Measurements from ENCODE around the gene FOXP1.

The FOXP1 gene

DNA sequence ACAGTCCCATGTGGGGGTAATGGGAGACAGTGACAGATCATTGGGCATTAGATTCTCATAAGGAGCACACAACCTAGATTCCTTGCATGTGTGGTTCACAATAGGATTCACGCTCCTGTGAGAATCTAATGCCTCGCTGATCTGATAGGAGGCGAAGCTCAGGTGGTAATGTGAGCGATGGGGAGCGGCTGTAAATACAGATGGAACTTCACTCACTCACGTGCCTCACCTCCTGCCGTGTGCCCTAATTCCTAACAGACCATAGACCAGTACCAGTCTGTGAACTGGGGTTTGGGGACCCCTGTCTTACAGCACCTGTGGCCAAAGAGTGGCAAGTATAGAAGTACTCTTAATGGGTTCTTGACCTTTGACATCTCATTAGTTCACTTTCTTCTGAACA, 554.7 kb downstream of the FOXP1 start:
- no peaks in the 10 kb centered on the region for H3K9me3 ChIP-seq (ENCODE audit: insufficient read depth, low read depth, low read length)
- no peak overlapping the region for H2BK120ac ChIP-seq (ENCODE audit: insufficient read depth, low read length, poor library complexity)
- no peaks in the 10 kb centered on the region for H3K36me3 ChIP-seq (ENCODE audit: control insufficient read depth in 1 of 2, insufficient read depth in 2 of 2, low read length in 2 of 2)
- no peaks in the 10 kb centered on the region for H3K79me1 ChIP-seq (ENCODE audit: low read length)
- H3K27ac ChIP-seq (ENCODE audit: low read depth, low read length): no peak overlapping the region
- H2AFZ ChIP-seq (ENCODE audit: insufficient read depth, low read length, poor library complexity): no peak overlapping the region
- H4K12ac ChIP-seq (ENCODE audit: low read depth, low read length): no peak overlapping the region
- H3K4ac ChIP-seq (ENCODE audit: low read depth, low read length): no peak overlapping the region
- peaks cover 3 to 5% of the 10 kb centered on the region in 2 experiments for H3K4me1 ChIP-seq (ENCODE audit: control insufficient read depth in 1 of 2, insufficient read depth in 2 of 2, low read length in 2 of 2)
- H3K14ac ChIP-seq (ENCODE audit: low read length): no peak overlapping the region
- no CpG with 5 or more reads among the region's 7 CpGs for WGBS (ENCODE audit: extremely low coverage, insufficient coverage, insufficient read length)
- H4K8ac ChIP-seq (ENCODE audit: low read depth, low read length): no peak overlapping the region
- H2BK5ac ChIP-seq (ENCODE audit: low read depth, low read length, poor library complexity): no peak overlapping the region
- H3K18ac ChIP-seq (ENCODE audit: low read length): no peak overlapping the region
- no peak overlapping the region for H3K4me3 ChIP-seq (ENCODE audit: low read depth, low read length)
- H2BK12ac ChIP-seq (ENCODE audit: low read length): no peak overlapping the region
- H4K91ac ChIP-seq (ENCODE audit: low read depth, low read length): no peak overlapping the region
- H3K9ac ChIP-seq (ENCODE audit: low read length): no peak overlapping the region
- DNase-seq: no peak
- H2AK5ac ChIP-seq (ENCODE audit: low read length): no peak overlapping the region
- no peaks in the 10 kb centered on the region for H3K79me2 ChIP-seq (ENCODE audit: control insufficient read depth, insufficient read depth, low read length, poor library complexity)
- no peak overlapping the region for H3K23ac ChIP-seq (ENCODE audit: low read length)
- no peak overlapping the region for H3K4me2 ChIP-seq (ENCODE audit: low read length)
- no peaks in the 10 kb centered on the region for H3K27me3 ChIP-seq (ENCODE audit: insufficient read depth, low read length)

DNA sequence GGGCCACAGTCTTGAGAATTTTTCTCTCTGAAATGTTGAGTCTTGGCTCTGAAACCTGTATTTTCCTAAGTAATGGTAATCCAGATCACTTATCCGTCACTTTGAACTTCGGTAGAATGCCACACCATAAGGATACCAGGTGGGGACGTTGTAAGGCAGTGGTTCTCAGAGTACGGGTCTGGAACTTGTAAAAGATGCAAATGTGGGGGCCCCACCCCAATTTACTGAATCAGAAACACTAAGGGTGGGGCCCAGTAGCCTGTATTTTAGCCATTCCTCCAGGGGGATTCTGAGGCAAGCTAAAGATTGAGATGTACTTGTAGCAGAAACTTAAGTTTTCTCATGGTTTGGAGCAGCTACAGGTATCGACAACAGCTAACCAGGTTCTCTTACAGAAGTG, 555.3 kb downstream of the FOXP1 start:
- Histone ChIP-seq H4K12ac (ENCODE audit: low read depth, low read length) (no peak overlapping the region), H3K18ac (ENCODE audit: low read length) (no peak overlapping the region), H3K9me3 (ENCODE audit: insufficient read depth, low read depth, low read length) (no peaks in the 10 kb centered on the region), H3K27ac (ENCODE audit: low read depth, low read length) (no peak overlapping the region), H3K4me2 (ENCODE audit: low read length) (no peak overlapping the region), H3K79me2 (ENCODE audit: control insufficient read depth, insufficient read depth, low read length, poor library complexity) (no peaks in the 10 kb centered on the region), H2AK5ac (ENCODE audit: low read length) (no peak overlapping the region), H2AFZ (ENCODE audit: insufficient read depth, low read length, poor library complexity) (no peak overlapping the region), H3K23ac (ENCODE audit: low read length) (no peak overlapping the region), H3K4me3 (ENCODE audit: low read depth, low read length) (no peak overlapping the region), H2BK5ac (ENCODE audit: low read depth, low read length, poor library complexity) (no peak overlapping the region), H3K4ac (ENCODE audit: low read depth, low read length) (no peak overlapping the region), H3K9ac (ENCODE audit: low read length) (no peak overlapping the region), H2BK120ac (ENCODE audit: insufficient read depth, low read length, poor library complexity) (no peak overlapping the region), H2BK12ac (ENCODE audit: low read length) (no peak overlapping the region), H3K14ac (ENCODE audit: low read length) (no peak overlapping the region), H3K36me3 (ENCODE audit: control insufficient read depth in 1 of 2, insufficient read depth in 2 of 2, low read length in 2 of 2) (no peaks in the 10 kb centered on the region), H4K8ac (ENCODE audit: low read depth, low read length) (no peak overlapping the region), H3K4me1 (ENCODE audit: control insufficient read depth in 1 of 2, insufficient read depth in 2 of 2, low read length in 2 of 2) (peaks cover 0 to 2% of the 10 kb centered on the region in 2 experiments), H3K79me1 (ENCODE audit: low read length) (no peaks in the 10 kb centered on the region), H4K91ac (ENCODE audit: low read depth, low read length) (no peak overlapping the region), H3K27me3 (ENCODE audit: insufficient read depth, low read length) (no peaks in the 10 kb centered on the region)
- no peak for DNase-seq
- WGBS (ENCODE audit: extremely low coverage, insufficient coverage, insufficient read length): no CpG with 5 or more reads among the region's 5 CpGs

DNA sequence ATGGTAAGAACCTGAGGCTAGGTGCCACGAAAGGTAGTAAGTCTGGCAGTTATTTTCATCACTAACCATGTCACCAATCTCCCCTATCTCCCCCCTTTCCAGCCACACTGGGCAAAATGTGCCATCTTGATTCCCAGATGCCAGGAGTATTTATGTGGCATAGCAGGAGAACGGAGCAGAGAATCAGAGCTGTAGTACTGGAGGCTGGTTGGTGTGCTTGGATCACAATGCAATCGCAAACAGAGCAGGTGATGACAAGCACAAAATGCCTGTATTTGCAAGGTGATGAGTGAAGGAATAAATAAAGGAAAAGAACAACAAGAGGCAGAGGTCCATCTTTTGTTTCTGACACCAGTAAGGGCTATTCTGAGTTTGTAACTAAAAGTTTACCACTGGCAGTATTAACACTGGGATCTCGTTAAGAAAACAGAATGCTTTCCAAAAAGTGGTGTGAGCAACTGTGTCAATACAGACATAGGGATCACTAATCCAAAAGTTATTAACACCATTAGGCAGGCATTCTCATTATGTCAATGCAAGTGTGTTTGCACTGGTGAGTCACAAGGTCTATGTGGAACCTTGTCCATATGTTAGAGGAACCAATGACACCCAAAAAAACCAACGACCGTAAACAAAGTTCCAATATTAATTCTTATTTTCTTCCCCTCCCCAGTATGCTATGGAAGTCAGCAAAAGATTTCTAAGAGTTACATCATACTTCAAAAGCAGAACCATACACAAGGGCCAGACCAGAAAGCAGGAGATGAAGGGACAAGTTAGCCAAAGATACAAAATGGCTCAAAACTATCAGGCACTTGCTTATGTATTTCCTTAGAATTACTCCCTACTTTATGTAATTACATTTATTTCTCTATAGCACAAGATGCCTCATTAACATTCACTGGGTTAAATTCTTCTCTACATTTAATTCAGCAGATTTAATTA, 556.6 kb downstream of the FOXP1 start:
- peaks cover 0 to 1% of the 10 kb centered on the region in 2 experiments for H3K4me1 ChIP-seq (ENCODE audit: control insufficient read depth in 1 of 2, insufficient read depth in 2 of 2, low read length in 2 of 2)
- H3K9ac ChIP-seq (ENCODE audit: low read length): no peak overlapping the region
- H3K79me1 ChIP-seq (ENCODE audit: low read length): no peaks in the 10 kb centered on the region
- WGBS (ENCODE audit: extremely low coverage, insufficient coverage, insufficient read length): no CpG with 5 or more reads among the region's 6 CpGs
- no peak overlapping the region for H3K23ac ChIP-seq (ENCODE audit: low read length)
- no peak overlapping the region for H2BK12ac ChIP-seq (ENCODE audit: low read length)
- H3K79me2 ChIP-seq (ENCODE audit: control insufficient read depth, insufficient read depth, low read length, poor library complexity): no peaks in the 10 kb centered on the region
- H3K36me3 ChIP-seq (ENCODE audit: control insufficient read depth in 1 of 2, insufficient read depth in 2 of 2, low read length in 2 of 2): no peaks in the 10 kb centered on the region
- H2BK5ac ChIP-seq (ENCODE audit: low read depth, low read length, poor library complexity): no peak overlapping the region
- H3K27ac ChIP-seq (ENCODE audit: low read depth, low read length): no peak overlapping the region
- no peak overlapping the region for H2AFZ ChIP-seq (ENCODE audit: insufficient read depth, low read length, poor library complexity)
- DNase-seq: peak in 1 of 2 donors; percentile 6
- no peak overlapping the region for H3K4me3 ChIP-seq (ENCODE audit: low read depth, low read length)
- H2AK5ac ChIP-seq (ENCODE audit: low read length): no peak overlapping the region
- H3K4me2 ChIP-seq (ENCODE audit: low read length): no peak overlapping the region
- H3K14ac ChIP-seq (ENCODE audit: low read length): no peak overlapping the region
- H4K8ac ChIP-seq (ENCODE audit: low read depth, low read length): no peak overlapping the region
- H2BK120ac ChIP-seq (ENCODE audit: insufficient read depth, low read length, poor library complexity): no peak overlapping the region
- no peaks in the 10 kb centered on the region for H3K27me3 ChIP-seq (ENCODE audit: insufficient read depth, low read length)
- H4K91ac ChIP-seq (ENCODE audit: low read depth, low read length): peak overlapping the region; percentile 27
- no peak overlapping the region for H3K4ac ChIP-seq (ENCODE audit: low read depth, low read length)
- H3K9me3 ChIP-seq (ENCODE audit: insufficient read depth, low read depth, low read length): no peaks in the 10 kb centered on the region
- H3K18ac ChIP-seq (ENCODE audit: low read length): no peak overlapping the region
- H4K12ac ChIP-seq (ENCODE audit: low read depth, low read length): no peak overlapping the region

DNA sequence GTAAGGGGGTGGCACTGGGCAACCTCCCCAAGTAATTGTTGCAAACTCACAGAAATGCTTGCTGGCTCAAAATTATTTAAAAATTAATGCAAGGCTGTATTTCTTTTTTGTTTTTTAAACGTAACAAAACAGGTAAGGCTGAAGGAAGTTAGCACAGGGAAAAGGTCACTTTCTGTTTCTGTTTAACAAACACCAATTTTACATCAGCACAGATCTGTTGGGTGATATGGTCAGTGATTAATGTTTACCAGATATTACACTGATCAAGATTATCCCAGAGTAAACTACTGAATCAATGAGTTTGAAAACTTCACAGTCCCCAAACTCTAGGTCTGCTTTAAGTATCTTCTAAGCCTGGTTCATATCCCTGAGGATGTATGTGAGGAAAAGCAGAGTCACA, 558.0 kb downstream of the FOXP1 start:
- no peaks in the 10 kb centered on the region for H3K4me1 ChIP-seq (ENCODE audit: control insufficient read depth in 1 of 2, insufficient read depth in 2 of 2, low read length in 2 of 2)
- no peak overlapping the region for H2BK120ac ChIP-seq (ENCODE audit: insufficient read depth, low read length, poor library complexity)
- H2AK5ac ChIP-seq (ENCODE audit: low read length): no peak overlapping the region
- no peak overlapping the region for H2AFZ ChIP-seq (ENCODE audit: insufficient read depth, low read length, poor library complexity)
- H3K36me3 ChIP-seq (ENCODE audit: control insufficient read depth in 1 of 2, insufficient read depth in 2 of 2, low read length in 2 of 2): no peaks in the 10 kb centered on the region
- no peak overlapping the region for H2BK5ac ChIP-seq (ENCODE audit: low read depth, low read length, poor library complexity)
- no peak overlapping the region for H3K4ac ChIP-seq (ENCODE audit: low read depth, low read length)
- H3K9me3 ChIP-seq (ENCODE audit: insufficient read depth, low read depth, low read length): no peaks in the 10 kb centered on the region
- H4K91ac ChIP-seq (ENCODE audit: low read depth, low read length): no peak overlapping the region
- H3K4me2 ChIP-seq (ENCODE audit: low read length): no peak overlapping the region
- no peak overlapping the region for H3K9ac ChIP-seq (ENCODE audit: low read length)
- H2BK12ac ChIP-seq (ENCODE audit: low read length): no peak overlapping the region
- DNase-seq: no peak
- no CpG with 5 or more reads among the region's 1 CpG for WGBS (ENCODE audit: extremely low coverage, insufficient coverage, insufficient read length)
- no peak overlapping the region for H3K14ac ChIP-seq (ENCODE audit: low read length)
- H3K79me1 ChIP-seq (ENCODE audit: low read length): no peaks in the 10 kb centered on the region
- no peaks in the 10 kb centered on the region for H3K27me3 ChIP-seq (ENCODE audit: insufficient read depth, low read length)
- H3K18ac ChIP-seq (ENCODE audit: low read length): no peak overlapping the region
- no peak overlapping the region for H4K12ac ChIP-seq (ENCODE audit: low read depth, low read length)
- H3K27ac ChIP-seq (ENCODE audit: low read depth, low read length): no peak overlapping the region
- no peak overlapping the region for H4K8ac ChIP-seq (ENCODE audit: low read depth, low read length)
- no peak overlapping the region for H3K23ac ChIP-seq (ENCODE audit: low read length)
- H3K79me2 ChIP-seq (ENCODE audit: control insufficient read depth, insufficient read depth, low read length, poor library complexity): no peaks in the 10 kb centered on the region
- H3K4me3 ChIP-seq (ENCODE audit: low read depth, low read length): no peak overlapping the region

Measured in trophoblast cell (in vitro differentiated cells and primary cell).